Suppressor macrophage treated with lipopolysaccharide for 4 hours (primary cell): ENCODE data around the gene AHSA1.

Experiments used
- DNase-seq: peaks from one replicate; pipeline ENCODE4 v3.0.0-alpha.2; 2020

The AHSA1 gene

GRCh38 chr14:77511486-77512162 is 53.7 kb downstream of the AHSA1 start:
- no peak for DNase-seq

- no peak for DNase-seq
These were observed 58.2 kb downstream of the AHSA1 start for GRCh38 chr14:77516126-77516525.
